CD4-positive, CD25-positive, alpha-beta regulatory T cell (primary cell): ENCODE results near the gene KLHL3. TPM values are rescaled to one million over a fixed set of nuclear protein-coding genes. Genes with fewer than 3 reads are reported as not detected.

Experiments used
- ATAC-seq, 2 donors: fragments of 150-1000 bp; cut with Tn5 transposase; one replicate each; pipeline ENCODE4 v1.10.0; 2021; ENCODE audit warnings: low read depth in 2 of 2, moderate number of reproducible peaks in 2 of 2, moderate library complexity in 1 of 2
- DNase-seq, 3 donors: peaks; one replicate each; pipeline versions ENCODE4 v3.0.0 to v3.0.0-alpha.2; 2012 to 2022; ENCODE audit warnings: mixed read lengths in 1 of 3
- H3K27ac ChIP-seq: one replicate; pipeline ENCODE4 v1.7.0; 2013; ENCODE audit warnings: mild to moderate bottlenecking, low read length; ENCODE audit not compliant: insufficient read depth, poor library complexity, severe bottlenecking
- H3K27me3 ChIP-seq: one replicate; pipeline ENCODE4 v1.7.0; 2013; ENCODE audit warnings: low read length; ENCODE audit not compliant: control insufficient read depth, insufficient read depth
- H3K36me3 ChIP-seq: one replicate; pipeline ENCODE4 v1.7.0; 2013; ENCODE audit warnings: mild to moderate bottlenecking, low read length, moderate library complexity; ENCODE audit not compliant: control insufficient read depth, insufficient read depth
- H3K4me1 ChIP-seq: 2 replicates; pipeline ENCODE4 v1.7.0; 2013; ENCODE audit warnings: mild to moderate bottlenecking, low read length; ENCODE audit not compliant: insufficient read depth, control insufficient read depth, poor library complexity, severe bottlenecking
- H3K4me3 ChIP-seq: one replicate; pipeline ENCODE4 v1.7.0; 2013; ENCODE audit warnings: low read depth, mild to moderate bottlenecking, low read length, moderate library complexity
- H3K9me3 ChIP-seq, 2 experiments: 1 replicate in 1 of 2; 2 replicates in 1 of 2; pipeline ENCODE4 v1.7.0; 2013; ENCODE audit warnings: low read length in 2 of 2, mild to moderate bottlenecking in 1 of 2, moderate library complexity in 1 of 2; ENCODE audit not compliant: control insufficient read depth in 2 of 2
- H3K27ac Mint-ChIP-seq, 3 donors: one replicate each; pipeline ENCODE4 v1.8.0; 2020 to 2022; ENCODE audit warnings: mild to moderate bottlenecking in 3 of 3, mixed read lengths in 3 of 3, moderate library complexity in 2 of 3
- H3K27me3 Mint-ChIP-seq: one replicate; pipeline ENCODE4 v1.8.0; 2022; ENCODE audit warnings: mild to moderate bottlenecking, mixed read lengths
- H3K36me3 Mint-ChIP-seq: one replicate; pipeline ENCODE4 v1.8.0; 2020; ENCODE audit warnings: mixed read lengths
- H3K4me1 Mint-ChIP-seq, 4 donors: one replicate each; pipeline ENCODE4 v1.8.0; 2020 to 2022; ENCODE audit warnings: mixed read lengths in 4 of 4, mild to moderate bottlenecking in 1 of 4
- H3K4me3 Mint-ChIP-seq, 4 donors: one replicate each; pipeline ENCODE4 v1.8.0; 2020 to 2022; ENCODE audit warnings: mild to moderate bottlenecking in 4 of 4, mixed read lengths in 4 of 4, moderate library complexity in 3 of 4
- H3K9me3 Mint-ChIP-seq, 7 donors: one replicate each; pipeline ENCODE4 v1.8.0; 2020 to 2022; ENCODE audit warnings: mixed read lengths in 7 of 7, mild to moderate bottlenecking in 3 of 7, moderate library complexity in 2 of 7
- polyA plus RNA-seq, 4 donors: library from polyadenylated mRNA; unstranded; fragments of 300-500 nt; fragmentation: Illumina TruSeq; gene quantifications; one replicate each; pipeline ENCODE4 v1.2.3, GENCODE V29; 2021
- total RNA-seq: library from RNA; stranded (reverse); gene quantifications from one replicate; pipeline ENCODE4 v1.2.3, GENCODE V29; 2022

The KLHL3 gene
- total and polyA plus RNA-seq, 5 donors from 2014 or later = 2.8 to 24.4 (median 5.7) TPM

DNA sequence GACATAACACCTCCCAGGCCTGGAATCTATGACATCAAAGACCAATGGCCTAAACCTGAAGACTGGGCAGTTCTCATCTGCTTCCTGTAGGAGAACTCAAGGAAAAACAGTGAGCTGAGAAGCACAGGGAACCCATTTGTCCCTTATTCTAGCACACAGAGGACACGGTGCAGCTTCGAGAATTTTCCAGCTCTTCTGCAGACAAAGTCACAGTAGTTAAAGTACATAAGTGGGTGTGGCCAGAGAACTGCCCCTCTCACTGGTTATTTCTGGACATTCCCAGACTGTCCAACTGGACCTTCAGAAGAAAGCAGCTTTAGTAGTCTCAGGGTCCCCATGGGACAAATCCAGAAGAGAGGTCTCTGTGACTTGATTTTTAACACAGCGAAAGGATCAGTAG, 114.6 kb downstream of the KLHL3 start:
- peaks cover 39% of the 10 kb centered on the region for H3K36me3 ChIP-seq
- peaks cover 0 to 3% (median 0%) of the 10 kb centered on the region in 4 donors for H3K4me1 Mint-ChIP-seq
- ATAC-seq = no peak
- no peaks in the 10 kb centered on the region for H3K27me3 ChIP-seq
- DNase-seq = no peak
- H3K9me3 Mint-ChIP-seq = no peaks in the 10 kb centered on the region
- peaks cover 37% of the 10 kb centered on the region for H3K36me3 Mint-ChIP-seq
- H3K27ac ChIP-seq = no peak overlapping the region
- no peak overlapping the region for H3K4me3 ChIP-seq
- H3K4me3 Mint-ChIP-seq = no peak overlapping the region
- no peak overlapping the region for H3K27ac Mint-ChIP-seq
- H3K27me3 Mint-ChIP-seq = no peaks in the 10 kb centered on the region
- H3K4me1 ChIP-seq = no peaks in the 10 kb centered on the region
- no peaks in the 10 kb centered on the region for H3K9me3 ChIP-seq

- Histone ChIP-seq H3K36me3 (peaks cover 28% of the 10 kb centered on the region), H3K4me3 (no peak overlapping the region), H3K27me3 (no peaks in the 10 kb centered on the region), H3K27ac (no peak overlapping the region), H3K9me3 (no peaks in the 10 kb centered on the region), H3K4me1 (no peaks in the 10 kb centered on the region)
- no peak overlapping the region for H3K27ac Mint-ChIP-seq
- peaks cover 33% of the 10 kb centered on the region for H3K36me3 Mint-ChIP-seq
- DNase-seq = no peak
- H3K9me3 Mint-ChIP-seq = no peaks in the 10 kb centered on the region
- H3K4me1 Mint-ChIP-seq = no peaks in the 10 kb centered on the region
- no peak for ATAC-seq
- H3K27me3 Mint-ChIP-seq = no peaks in the 10 kb centered on the region
- no peak overlapping the region for H3K4me3 Mint-ChIP-seq
Observed at GRCh38 chr5:137619191-137619870, 116.6 kb downstream of the KLHL3 start.

- Histone ChIP-seq H3K27me3 (no peaks in the 10 kb centered on the region), H3K4me1 (no peaks in the 10 kb centered on the region), H3K36me3 (peaks cover 28% of the 10 kb centered on the region), H3K4me3 (no peak overlapping the region), H3K27ac (no peak overlapping the region), H3K9me3 (no peaks in the 10 kb centered on the region)
- ATAC-seq = no peak
- Mint-ChIP-seq H3K36me3 (peaks cover 26% of the 10 kb centered on the region), H3K27me3 (no peaks in the 10 kb centered on the region), H3K4me1 (no peaks in the 10 kb centered on the region), H3K9me3 (no peaks in the 10 kb centered on the region), H3K4me3 (no peak overlapping the region), H3K27ac (no peak overlapping the region)
- no peak for DNase-seq
Observed at GRCh38 chr5:137618476-137618875, 117.4 kb downstream of the KLHL3 start.

DNA sequence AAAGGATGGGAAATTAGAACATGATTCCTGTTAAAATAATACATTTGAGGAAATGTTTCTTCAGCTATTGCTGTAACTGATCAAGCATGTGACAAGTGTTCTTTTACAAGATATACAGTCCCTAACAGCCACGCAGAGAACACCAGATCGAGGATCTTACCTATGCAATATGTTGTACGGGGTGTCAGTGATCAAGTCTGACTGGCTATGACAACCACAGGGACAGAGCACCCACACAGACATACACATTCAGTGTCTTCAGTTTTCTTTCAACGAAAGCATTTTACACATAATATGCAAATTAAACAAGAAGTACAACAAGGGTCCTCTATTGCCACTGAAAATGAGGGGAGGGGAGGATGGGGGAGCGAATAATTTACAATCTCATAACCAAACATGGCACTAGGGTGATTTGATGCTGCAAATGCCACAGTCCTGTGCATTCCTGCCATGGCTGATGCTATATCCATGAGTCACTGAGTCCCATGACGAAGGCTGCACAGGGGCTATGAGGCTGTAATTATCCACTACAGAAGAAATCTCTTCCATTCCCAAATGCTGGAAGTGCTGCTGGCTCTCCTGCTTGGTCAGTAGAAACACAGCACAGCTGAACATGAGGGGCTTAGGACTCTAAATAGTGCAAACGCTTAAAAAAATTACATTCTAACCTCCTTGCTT, 118.2 kb downstream of the KLHL3 start:
- Mint-ChIP-seq H3K4me3 (no peak overlapping the region), H3K9me3 (no peaks in the 10 kb centered on the region), H3K4me1 (no peaks in the 10 kb centered on the region), H3K36me3 (peaks cover 24% of the 10 kb centered on the region), H3K27ac (no peak overlapping the region), H3K27me3 (no peaks in the 10 kb centered on the region)
- Histone ChIP-seq H3K9me3 (no peaks in the 10 kb centered on the region), H3K4me3 (no peak overlapping the region), H3K27me3 (no peaks in the 10 kb centered on the region), H3K36me3 (peaks cover 24% of the 10 kb centered on the region), H3K27ac (no peak overlapping the region), H3K4me1 (no peaks in the 10 kb centered on the region)
- DNase-seq (no peak), ATAC-seq (no peak)

DNA sequence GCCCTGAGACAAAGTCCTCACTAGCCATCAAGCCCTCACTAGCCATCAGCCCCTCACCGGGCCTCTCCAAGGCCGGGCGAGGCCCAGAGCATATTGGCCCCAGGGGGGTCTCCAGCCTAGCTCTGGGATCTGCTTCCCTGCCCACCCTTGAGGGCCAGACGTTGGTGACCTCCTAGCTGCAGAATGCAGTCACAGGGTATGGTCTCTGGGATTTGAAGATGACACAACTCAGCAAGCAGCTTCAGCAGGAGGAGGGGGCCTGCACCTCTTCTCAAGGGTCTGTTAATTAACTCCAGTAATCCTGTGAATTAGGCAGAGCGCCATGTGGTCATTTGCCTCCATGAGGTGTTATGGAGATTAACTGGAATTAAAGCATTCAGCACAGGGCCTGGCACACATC, 119.8 kb downstream of the KLHL3 start:
- Histone ChIP-seq H3K36me3 (peaks cover 9% of the 10 kb centered on the region), H3K27ac (no peak overlapping the region), H3K4me3 (no peak overlapping the region), H3K9me3 (no peaks in the 10 kb centered on the region), H3K4me1 (no peaks in the 10 kb centered on the region), H3K27me3 (no peaks in the 10 kb centered on the region)
- H3K27ac Mint-ChIP-seq = no peak overlapping the region
- H3K4me3 Mint-ChIP-seq = no peak overlapping the region
- H3K27me3 Mint-ChIP-seq = no peaks in the 10 kb centered on the region
- no peaks in the 10 kb centered on the region for H3K4me1 Mint-ChIP-seq
- ATAC-seq (no peak), DNase-seq (no peak)
- peaks cover 11% of the 10 kb centered on the region for H3K36me3 Mint-ChIP-seq
- no peaks in the 10 kb centered on the region for H3K9me3 Mint-ChIP-seq

- H3K27me3 Mint-ChIP-seq = no peaks in the 10 kb centered on the region
- peaks cover 5% of the 10 kb centered on the region for H3K36me3 ChIP-seq
- no peaks in the 10 kb centered on the region for H3K4me1 ChIP-seq
- no peak overlapping the region for H3K4me3 ChIP-seq
- no peaks in the 10 kb centered on the region for H3K27me3 ChIP-seq
- peaks cover 10% of the 10 kb centered on the region for H3K36me3 Mint-ChIP-seq
- no peak overlapping the region for H3K27ac ChIP-seq
- no peak overlapping the region for H3K4me3 Mint-ChIP-seq
- H3K9me3 Mint-ChIP-seq = no peaks in the 10 kb centered on the region
- H3K4me1 Mint-ChIP-seq = no peaks in the 10 kb centered on the region
- DNase-seq (no peak), ATAC-seq (no peak)
- peak overlapping the region in 1 of 3 donors; percentile 48 for H3K27ac Mint-ChIP-seq
- H3K9me3 ChIP-seq = no peaks in the 10 kb centered on the region
Observed at GRCh38 chr5:137615171-137615775, 120.6 kb downstream of the KLHL3 start.

DNA sequence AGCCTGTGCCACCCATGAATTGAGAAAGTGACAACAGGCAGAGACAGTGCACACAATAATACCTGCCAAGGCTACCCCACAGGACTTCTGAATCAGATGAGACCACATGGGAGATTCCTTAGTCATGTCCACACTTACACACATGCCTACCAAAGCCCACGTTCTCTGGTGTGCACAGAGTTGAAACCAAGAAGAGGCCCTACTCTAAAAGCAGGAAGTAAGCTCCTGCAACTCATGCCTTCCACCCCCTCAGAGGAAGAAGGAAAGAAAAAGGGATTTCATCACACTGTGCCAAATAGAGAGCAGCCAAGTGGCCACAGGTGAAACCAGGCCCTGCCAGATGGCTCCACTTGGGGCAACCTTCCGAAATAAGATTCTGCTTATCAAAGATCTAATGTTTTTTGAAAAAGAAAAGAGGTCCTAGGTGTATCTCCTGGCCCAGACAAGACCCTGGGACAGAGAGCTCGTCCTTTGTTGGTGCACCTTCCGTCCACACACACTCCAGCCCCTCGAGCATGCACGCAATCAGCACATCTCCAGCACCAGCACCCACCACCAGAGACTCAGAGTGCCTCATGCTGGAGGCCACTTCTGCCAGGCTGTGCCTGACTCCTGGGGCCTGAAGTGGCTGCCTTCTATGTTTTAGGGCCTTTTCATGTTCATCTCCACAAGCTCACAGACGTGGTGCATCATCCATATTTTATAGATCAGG, 122.2 kb downstream of the KLHL3 start:
- Histone ChIP-seq H3K9me3 (no peaks in the 10 kb centered on the region), H3K27me3 (peaks cover 3% of the 10 kb centered on the region), H3K36me3 (no peaks in the 10 kb centered on the region), H3K4me1 (no peaks in the 10 kb centered on the region), H3K4me3 (no peak overlapping the region), H3K27ac (no peak overlapping the region)
- no peak overlapping the region for H3K4me3 Mint-ChIP-seq
- no peaks in the 10 kb centered on the region for H3K4me1 Mint-ChIP-seq
- no peaks in the 10 kb centered on the region for H3K27me3 Mint-ChIP-seq
- DNase-seq = no peak
- H3K27ac Mint-ChIP-seq = no peak overlapping the region
- ATAC-seq = no peak
- H3K9me3 Mint-ChIP-seq = no peaks in the 10 kb centered on the region
- H3K36me3 Mint-ChIP-seq = no peaks in the 10 kb centered on the region
